Osteocyte (in vitro differentiated cells): ENCODE data around the gene YAP1. TPM values are rescaled to one million over a fixed set of nuclear protein-coding genes. Genes with fewer than 3 reads are reported as not detected.
A peak's percentile ranks its signal among the peaks of the same experiment; 100 is the strongest.

Experiments
- DNase-seq: peaks from one replicate; pipeline ENCODE4 v3.0.0; 2021; ENCODE audit warnings: mixed read lengths; ENCODE audit not compliant: unreplicated experiment; ENCODE audit errors: extremely low spot score
- H3K27ac Mint-ChIP-seq: one replicate; pipeline ENCODE4 v1.8.0; 2021; ENCODE audit warnings: mild to moderate bottlenecking, mixed read lengths; ENCODE audit not compliant: unreplicated experiment
- H3K27me3 Mint-ChIP-seq: one replicate; pipeline ENCODE4 v1.8.0; 2021; ENCODE audit warnings: mixed read lengths; ENCODE audit not compliant: unreplicated experiment
- H3K36me3 Mint-ChIP-seq: one replicate; pipeline ENCODE4 v1.8.0; 2021; ENCODE audit warnings: mixed read lengths; ENCODE audit not compliant: unreplicated experiment
- H3K4me1 Mint-ChIP-seq: one replicate; pipeline ENCODE4 v1.8.0; 2021; ENCODE audit warnings: mixed read lengths; ENCODE audit not compliant: unreplicated experiment
- H3K4me3 Mint-ChIP-seq: one replicate; pipeline ENCODE4 v1.8.0; 2021; ENCODE audit warnings: mild to moderate bottlenecking, moderate library complexity, mixed read lengths; ENCODE audit not compliant: unreplicated experiment
- H3K9me3 Mint-ChIP-seq: one replicate; pipeline ENCODE4 v1.8.0; 2021; ENCODE audit warnings: mixed read lengths; ENCODE audit not compliant: unreplicated experiment
- CTCF ChIP-seq: fragments of 200-600 bp; sonication (generic); IDR thresholded peaks from 2 replicates; pipeline ENCODE4 v1.5.0; 2021; ENCODE audit warnings: antibody characterized with exemption, mild to moderate bottlenecking, moderate library complexity
- total RNA-seq: library from RNA; stranded (reverse); gene quantifications from 2 replicates; pipeline ENCODE4 v1.2.1, GENCODE V29; 2021

Gene YAP1
- total RNA-seq, 1 donor from 2014 or later = 128 TPM

- no peaks in the 10 kb centered on the region for H3K9me3 Mint-ChIP-seq
- TF ChIP-seq CTCF = no peak
- H3K27me3 Mint-ChIP-seq = no peaks in the 10 kb centered on the region
- peaks cover 20% of the 10 kb centered on the region for H3K36me3 Mint-ChIP-seq
- H3K4me3 Mint-ChIP-seq = peak overlapping the region; percentile 89
- peaks cover 55% of the 10 kb centered on the region for H3K4me1 Mint-ChIP-seq
- peak overlapping the region; percentile 97 for H3K27ac Mint-ChIP-seq
- no peak for DNase-seq
Measured at GRCh38 chr11:102111787-102112508, 1.7 kb downstream of the YAP1 start.

- no peaks in the 10 kb centered on the region for H3K9me3 Mint-ChIP-seq
- H3K27me3 Mint-ChIP-seq = no peaks in the 10 kb centered on the region
- peaks cover 23% of the 10 kb centered on the region for H3K36me3 Mint-ChIP-seq
- no peak for TF ChIP-seq CTCF
- DNase-seq = no peak
- peaks cover 59% of the 10 kb centered on the region for H3K4me1 Mint-ChIP-seq
- peak overlapping the region; percentile 89 for H3K4me3 Mint-ChIP-seq
- peak overlapping the region; percentile 97 for H3K27ac Mint-ChIP-seq
Measured at GRCh38 chr11:102112509-102112821, 2.2 kb downstream of the YAP1 start.

- TF ChIP-seq CTCF = no peak
- no peak for DNase-seq
- peaks cover 68% of the 10 kb centered on the region for H3K4me1 Mint-ChIP-seq
- H3K27ac Mint-ChIP-seq = peak overlapping the region; percentile 63
- peaks cover 23% of the 10 kb centered on the region for H3K36me3 Mint-ChIP-seq
- no peaks in the 10 kb centered on the region for H3K27me3 Mint-ChIP-seq
- peak overlapping the region; percentile 35 for H3K4me3 Mint-ChIP-seq
- H3K9me3 Mint-ChIP-seq = no peaks in the 10 kb centered on the region
Measured at GRCh38 chr11:102114032-102114431, 3.8 kb downstream of the YAP1 start.

- H3K36me3 Mint-ChIP-seq = peaks cover 21% of the 10 kb centered on the region
- DNase-seq = no peak
- peak overlapping the region; percentile 5 for H3K4me3 Mint-ChIP-seq
- H3K4me1 Mint-ChIP-seq = peaks cover 75% of the 10 kb centered on the region
- no peaks in the 10 kb centered on the region for H3K27me3 Mint-ChIP-seq
- TF ChIP-seq CTCF = no peak
- no peaks in the 10 kb centered on the region for H3K9me3 Mint-ChIP-seq
- H3K27ac Mint-ChIP-seq = peak overlapping the region; percentile 85
Measured at GRCh38 chr11:102115557-102115956, 5.3 kb downstream of the YAP1 start.

- peaks cover 21% of the 10 kb centered on the region for H3K36me3 Mint-ChIP-seq
- DNase-seq = no peak
- peak overlapping the region; percentile 85 for H3K27ac Mint-ChIP-seq
- H3K27me3 Mint-ChIP-seq = no peaks in the 10 kb centered on the region
- no peak for TF ChIP-seq CTCF
- H3K4me1 Mint-ChIP-seq = peaks cover 84% of the 10 kb centered on the region
- H3K9me3 Mint-ChIP-seq = no peaks in the 10 kb centered on the region
- H3K4me3 Mint-ChIP-seq = no peak overlapping the region
Measured at GRCh38 chr11:102116453-102117205, 6.4 kb downstream of the YAP1 start.
